Spleen (tissue), 11 donors: ENCODE measurements around the gene MPV17L2. TPM values are rescaled to one million over a fixed set of nuclear protein-coding genes. Genes with fewer than 3 reads are reported as not detected.

Source experiments
- DNase-seq: peaks from one replicate; pipeline ENCODE4 v3.0.0-alpha.2; 2020
- H3K27ac ChIP-seq, 8 donors: fragments of 200-600 bp; sonication (generic) in 7 of 8; 1 replicate in 4 of 8; 2 replicates in 4 of 8; pipeline versions ENCODE4 v1.5.0 to v1.8.0; 2016 to 2021; ENCODE audit warnings: inconsistent platforms in 4 of 8, mild to moderate bottlenecking in 4 of 8, moderate library complexity in 1 of 8
- H3K27me3 ChIP-seq, 7 donors: fragments of 200-600 bp; sonication (generic) in 6 of 7; replicated peaks in 1 of 7; 1 replicate in 4 of 7; 2 replicates in 3 of 7; pipeline versions ENCODE4 v1.5.0 to v1.8.0; 2016 to 2021; ENCODE audit warnings: inconsistent platforms in 3 of 7, mild to moderate bottlenecking in 1 of 7
- H3K36me3 ChIP-seq, 6 donors: fragments of 200-600 bp; sonication (generic) in 5 of 6; 1 replicate in 4 of 6; 2 replicates in 2 of 6; pipeline versions ENCODE4 v1.5.0 to v1.8.0; 2016 to 2021; ENCODE audit warnings: inconsistent platforms in 2 of 6
- H3K4me1 ChIP-seq, 6 donors: fragments of 200-600 bp; sonication (generic) in 5 of 6; 1 replicate in 3 of 6; 2 replicates in 3 of 6; pipeline versions ENCODE4 v1.5.0 to v1.8.0; 2016 to 2021; ENCODE audit warnings: inconsistent platforms in 3 of 6
- H3K4me3 ChIP-seq, 8 donors: fragments of 200-600 bp; sonication (generic) in 7 of 8; 1 replicate in 4 of 8; 2 replicates in 4 of 8; pipeline versions ENCODE4 v1.5.0 to v1.8.0; 2016 to 2021; ENCODE audit warnings: inconsistent platforms in 4 of 8, mild to moderate bottlenecking in 4 of 8, moderate library complexity in 2 of 8
- H3K9me3 ChIP-seq, 8 donors: fragments of 200-600 bp; sonication (generic) in 7 of 8; 1 replicate in 4 of 8; 2 replicates in 4 of 8; pipeline versions ENCODE4 v1.5.0 to v1.8.0; 2016 to 2021; ENCODE audit warnings: inconsistent platforms in 4 of 8
- POLR2A ChIP-seq, 3 donors: fragments of 450-650 bp; IDR thresholded peaks; one replicate each; pipeline ENCODE4 v1.5.1; 2017; ENCODE audit warnings: antibody characterized with exemption in 3 of 3, mild to moderate bottlenecking in 1 of 3
- POLR2AphosphoS5 ChIP-seq, 3 donors: sonication (generic); formaldehyde crosslinking; IDR thresholded peaks; one replicate each; pipeline ENCODE4 v1.5.1; 2017; ENCODE audit warnings: antibody characterized with exemption in 3 of 3
- WGBS, 5 donors: extraction: QIAGEN DNeasy Blood & Tissue Kit in 3 of 5; methylation state at CpG; one replicate each; pipeline versions ENCODE4 v1.1.5 to v1.1.7; 2013 to 2018; 5-methylcytosine and 5-hydroxymethylcytosine counted together
- intact Hi-C: fragments of 100-400 bp; cut with DNase I; formaldehyde crosslinking; loops from one replicate; pipeline ENCODE4 v1.15.0; 2023; ENCODE audit warnings: low total_unique reads
- polyA plus RNA-seq, 3 donors: library from polyadenylated mRNA; stranded (reverse); fragments of 200-250 nt; gene quantifications; one replicate each; pipeline ENCODE4 v1.2.1, GENCODE V29; 2013
- total RNA-seq, 7 donors: library from RNA; depleted of rRNA in 3 of 7; stranded (reverse); fragments of >200 nt in 3 of 7; fragmentation: NEBNext Ultra II Directional in 4 of 7; extraction: Animal tissue kit (Norgen Biotek cat#: 25700) in 4 of 7; gene quantifications; one replicate each; pipeline versions ENCODE4 v1.1.0 to v1.2.1, GENCODE V29; 2016 to 2021
- TF ChIP-seq, protein P1 (sequence below), 11 experiments: fragments of 200-600 bp in 7 of 11; fragments of 450-650 bp in 4 of 11; sonication (generic) in 4 of 11; IDR thresholded peaks in 8 of 11; conservative IDR thresholded peaks in 3 of 11; 1 replicate in 7 of 11; 2 replicates in 4 of 11; pipeline versions ENCODE4 v1.4.0 to v1.8.0; 2016 to 2021; ENCODE audit warnings: antibody characterized with exemption in 11 of 11, inconsistent platforms in 4 of 11, mild to moderate bottlenecking in 1 of 11
- donor health status: healthy with polysubstance abuse.
- donor health status: DM: no; HTN: no; CAD: no; lungs with moderate emphysema.
- donor health status: DM: no; HTN: no; CAD: no.
- donor health status: Bipolar disorder and iron deficiency.
- donor health status: healthy.
- donor health status: DM: no; HTN: no; CAD: no.
- donor health status: DM: yes; HTN: yes; CAD: no.

The MPV17L2 gene
- total and polyA plus RNA-seq, 10 donors, result 7.8 to 15.4 (median 11.5) TPM

DNA sequence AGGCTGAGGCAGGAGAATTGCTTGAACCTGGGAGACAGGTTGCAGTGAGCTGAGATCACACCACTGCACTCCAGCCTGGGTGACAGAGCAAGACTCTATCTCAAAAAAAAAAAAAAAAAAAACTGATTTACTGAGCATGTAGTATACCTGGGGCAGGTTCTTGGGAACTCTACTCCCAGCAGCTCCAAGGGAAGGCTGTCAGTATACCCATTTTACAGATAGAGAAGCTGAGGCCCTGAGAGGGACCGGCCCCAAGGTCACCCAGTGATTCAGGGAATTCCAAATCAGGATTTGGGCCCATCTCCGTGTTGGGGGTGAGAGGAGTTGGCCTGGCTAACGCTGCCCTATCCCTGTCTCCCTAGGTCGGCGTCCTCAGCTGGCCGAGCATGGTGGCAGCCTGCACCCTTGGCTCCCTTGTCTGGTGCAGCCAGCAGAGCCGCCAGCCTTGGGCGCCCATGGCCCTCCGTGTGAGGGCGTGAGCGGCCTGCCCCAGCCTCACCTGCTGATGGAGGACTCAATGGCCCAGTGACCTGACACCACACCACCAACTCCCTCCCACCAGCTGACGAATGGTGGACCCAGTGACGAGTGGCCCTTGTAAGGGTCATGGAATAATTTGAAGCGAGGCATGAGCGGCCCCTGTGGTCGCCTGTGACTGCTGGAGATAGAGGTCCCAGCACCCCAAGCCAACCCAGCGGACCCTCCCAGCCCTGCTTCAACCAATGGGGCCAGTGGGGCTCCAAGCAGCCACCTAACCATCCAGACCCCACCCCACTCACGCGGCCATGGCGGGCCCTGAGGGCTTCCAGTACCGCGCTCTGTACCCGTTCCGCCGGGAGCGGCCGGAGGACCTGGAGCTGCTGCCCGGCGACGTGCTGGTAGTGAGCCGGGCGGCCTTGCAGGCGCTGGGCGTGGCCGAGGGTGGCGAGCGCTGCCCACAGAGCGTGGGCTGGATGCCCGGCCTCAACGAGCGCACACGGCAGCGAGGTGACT lies 37.6 kb upstream of the MPV17L2 start:
- WGBS, 5 donors, result 93 to 96% (median 94%) methylated on average over 17 to 43 of the region's 43 CpGs
- peak; percentile 81 for DNase-seq
- H3K36me3 ChIP-seq, result peaks cover 0 to 28% (median 7%) of the 10 kb centered on the region in 6 donors
- H3K4me3 ChIP-seq, result no peak overlapping the region
- TF ChIP-seq POLR2AphosphoS5 (IDR thresholded peaks at IDR 0.05) (no peak), POLR2A (IDR thresholded peaks at IDR 0.05) (no peak)
- TF ChIP-seq, protein P1, sequence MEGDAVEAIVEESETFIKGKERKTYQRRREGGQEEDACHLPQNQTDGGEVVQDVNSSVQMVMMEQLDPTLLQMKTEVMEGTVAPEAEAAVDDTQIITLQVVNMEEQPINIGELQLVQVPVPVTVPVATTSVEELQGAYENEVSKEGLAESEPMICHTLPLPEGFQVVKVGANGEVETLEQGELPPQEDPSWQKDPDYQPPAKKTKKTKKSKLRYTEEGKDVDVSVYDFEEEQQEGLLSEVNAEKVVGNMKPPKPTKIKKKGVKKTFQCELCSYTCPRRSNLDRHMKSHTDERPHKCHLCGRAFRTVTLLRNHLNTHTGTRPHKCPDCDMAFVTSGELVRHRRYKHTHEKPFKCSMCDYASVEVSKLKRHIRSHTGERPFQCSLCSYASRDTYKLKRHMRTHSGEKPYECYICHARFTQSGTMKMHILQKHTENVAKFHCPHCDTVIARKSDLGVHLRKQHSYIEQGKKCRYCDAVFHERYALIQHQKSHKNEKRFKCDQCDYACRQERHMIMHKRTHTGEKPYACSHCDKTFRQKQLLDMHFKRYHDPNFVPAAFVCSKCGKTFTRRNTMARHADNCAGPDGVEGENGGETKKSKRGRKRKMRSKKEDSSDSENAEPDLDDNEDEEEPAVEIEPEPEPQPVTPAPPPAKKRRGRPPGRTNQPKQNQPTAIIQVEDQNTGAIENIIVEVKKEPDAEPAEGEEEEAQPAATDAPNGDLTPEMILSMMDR (IDR thresholded peaks at IDR 0.05 in 8 of 11, conservative IDR thresholded peaks at IDR 0.05 in 3 of 11), result no peak
- intact Hi-C loops, result no loop called here
- H3K4me1 ChIP-seq, result peaks cover 22 to 90% (median 53%) of the 10 kb centered on the region in 6 donors
- no peaks in the 10 kb centered on the region for H3K9me3 ChIP-seq
- no peaks in the 10 kb centered on the region for H3K27me3 ChIP-seq
- H3K27ac ChIP-seq, result peak overlapping the region in 3 of 8 donors; percentile 54 to 68 (median 64)

DNA sequence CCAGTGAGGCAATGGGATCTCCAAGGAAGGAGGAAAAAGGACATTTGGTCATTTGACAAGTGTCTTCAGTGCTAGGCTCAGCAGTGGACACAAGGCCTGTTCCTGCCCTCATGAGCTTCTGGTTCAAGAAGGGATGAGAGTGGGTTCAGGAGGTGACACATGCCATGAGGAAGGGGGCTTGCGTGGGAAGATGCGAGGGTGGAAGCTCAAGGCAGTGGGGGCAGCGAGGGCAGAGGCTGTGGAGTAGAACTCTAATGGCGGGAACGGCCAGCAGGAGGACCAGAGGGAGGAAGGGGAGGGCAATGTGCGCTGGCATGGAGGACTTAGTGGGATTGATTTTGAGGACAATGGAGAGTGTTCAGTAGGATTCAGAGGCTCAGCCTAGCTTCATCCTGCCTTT lies 36.8 kb upstream of the MPV17L2 start:
- H3K4me3 ChIP-seq, result no peak overlapping the region
- no peaks in the 10 kb centered on the region for H3K27me3 ChIP-seq
- WGBS, 5 donors, result 81 to 94% (median 89%) methylated on average over 5 to 6 of the region's 6 CpGs
- H3K36me3 ChIP-seq, result peaks cover 0 to 19% (median 7%) of the 10 kb centered on the region in 6 donors
- H3K4me1 ChIP-seq, result peaks cover 25 to 89% (median 59%) of the 10 kb centered on the region in 6 donors
- intact Hi-C loops, result no loop called here
- H3K9me3 ChIP-seq, result no peaks in the 10 kb centered on the region
- TF ChIP-seq POLR2A (IDR thresholded peaks at IDR 0.05) (no peak), POLR2AphosphoS5 (IDR thresholded peaks at IDR 0.05) (no peak)
- TF ChIP-seq, protein P1 (IDR thresholded peaks at IDR 0.05 in 8 of 11, conservative IDR thresholded peaks at IDR 0.05 in 3 of 11), result no peak
- H3K27ac ChIP-seq, result peak overlapping the region in 5 of 8 donors; percentile 4 to 68 (median 54)
- peak; percentile 73 for DNase-seq

GRCh38 chr19:18156841-18157464 lies 36.1 kb upstream of the MPV17L2 start:
- 47 to 64% (median 51%) methylated on average over 10 to 22 of the region's 22 CpGs for whole genome bisulfite sequencing, 5 donors
- intact Hi-C loops, result no loop called here
- Histone ChIP-seq H3K9me3 (no peaks in the 10 kb centered on the region), H3K27ac (peak overlapping the region in 7 of 8 donors; percentile 3 to 68 (median 33)), H3K4me3 (no peak overlapping the region), H3K27me3 (no peaks in the 10 kb centered on the region), H3K4me1 (peaks cover 24 to 89% (median 59%) of the 10 kb centered on the region in 6 donors), H3K36me3 (peaks cover 0 to 20% (median 8%) of the 10 kb centered on the region in 6 donors)
- DNase-seq, result peak; percentile 89
- TF ChIP-seq, protein P1 (IDR thresholded peaks at IDR 0.05 in 8 of 11, conservative IDR thresholded peaks at IDR 0.05 in 3 of 11), result no peak
- TF ChIP-seq POLR2AphosphoS5 (IDR thresholded peaks at IDR 0.05) (peak; percentile 46 to 79 (median 67)), POLR2A (IDR thresholded peaks at IDR 0.05) (no peak)
